ENCODE results near the gene PDS5A. TPM values are rescaled to one million over a fixed set of nuclear protein-coding genes. Genes with fewer than 3 reads are reported as not detected.

PDS5A gene
- total and polyA plus RNA-seq, 2 of the 13 experiments (the other 11 are each of a cell fraction or from before 2014, with no cell fraction given) = 31.8 to 57.0 TPM

DNA sequence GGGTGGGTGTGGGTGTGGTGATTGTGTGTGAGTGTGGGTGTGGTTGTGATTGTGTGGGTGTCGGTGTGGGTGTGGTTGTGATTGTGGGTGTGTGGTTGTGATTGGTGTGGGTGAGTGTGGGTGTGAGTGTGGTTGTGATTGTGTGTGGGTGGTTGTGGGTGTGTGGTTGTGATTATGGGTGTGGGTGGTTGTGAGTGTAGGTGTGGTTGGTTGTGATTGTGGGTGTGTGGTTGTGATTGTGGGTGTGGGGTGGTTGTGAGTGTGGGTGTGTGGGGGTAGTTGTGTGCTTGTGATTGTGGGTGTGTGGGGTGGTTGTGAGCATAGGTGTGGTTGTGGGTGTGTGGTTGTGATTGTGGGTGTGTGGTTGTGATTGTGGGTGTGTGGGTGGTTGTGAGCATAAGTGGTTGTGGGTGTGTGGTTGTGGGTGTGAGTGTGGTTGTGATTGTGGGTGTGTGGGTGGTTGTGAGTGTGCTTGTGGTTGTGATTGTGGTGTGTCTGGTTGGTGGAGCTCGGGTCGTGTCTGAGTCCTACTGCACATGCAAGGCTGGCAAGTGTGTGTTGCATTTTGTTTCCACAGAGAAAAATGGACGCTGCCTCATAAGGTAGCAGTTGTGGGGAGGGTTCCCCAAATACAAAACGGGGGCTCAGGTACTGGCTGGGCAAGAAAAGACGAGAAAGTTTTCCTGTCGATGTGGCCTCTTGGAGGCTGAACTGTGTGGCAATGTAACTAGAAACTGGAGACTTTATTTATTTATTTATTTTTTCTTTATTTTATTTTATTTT, 163.1 kb downstream of the PDS5A start:
- CTCF ChIA-PET (ENCODE audit: low intra/inter-chr PET ratio, low total read pairs) = no interaction called here
- no peak for TF ChIP-seq ZNF790 (CRISPR knock-in tag; IDR thresholded peaks at IDR 0.05; ENCODE audit: borderline replicate concordance)
- no peak for TF ChIP-seq YY1 (IDR thresholded peaks at IDR 0.05; ENCODE audit: insufficient read depth, insufficient replicate concordance, low read depth, low read length)
- TF ChIP-seq ZNF782 (CRISPR knock-in tag; IDR thresholded peaks at IDR 0.05; ENCODE audit: borderline replicate concordance) = no peak
- TF ChIP-seq HDAC6 (IDR thresholded peaks at IDR 0.05; ENCODE audit: low read depth, low read length) = 0 out of 2 replicates have a peak, but pooled peaks have one; percentile 72
- TF ChIP-seq, protein P1, sequence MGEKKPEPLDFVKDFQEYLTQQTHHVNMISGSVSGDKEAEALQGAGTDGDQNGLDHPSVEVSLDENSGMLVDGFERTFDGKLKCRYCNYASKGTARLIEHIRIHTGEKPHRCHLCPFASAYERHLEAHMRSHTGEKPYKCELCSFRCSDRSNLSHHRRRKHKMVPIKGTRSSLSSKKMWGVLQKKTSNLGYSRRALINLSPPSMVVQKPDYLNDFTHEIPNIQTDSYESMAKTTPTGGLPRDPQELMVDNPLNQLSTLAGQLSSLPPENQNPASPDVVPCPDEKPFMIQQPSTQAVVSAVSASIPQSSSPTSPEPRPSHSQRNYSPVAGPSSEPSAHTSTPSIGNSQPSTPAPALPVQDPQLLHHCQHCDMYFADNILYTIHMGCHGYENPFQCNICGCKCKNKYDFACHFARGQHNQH (CRISPR knock-in tag; IDR thresholded peaks at IDR 0.05) = no peak
- no peak for TF ChIP-seq PRMT3 (CRISPR knock-in tag; IDR thresholded peaks at IDR 0.05; ENCODE audit: borderline replicate concordance, low read depth)
- TF ChIP-seq, protein P2, sequence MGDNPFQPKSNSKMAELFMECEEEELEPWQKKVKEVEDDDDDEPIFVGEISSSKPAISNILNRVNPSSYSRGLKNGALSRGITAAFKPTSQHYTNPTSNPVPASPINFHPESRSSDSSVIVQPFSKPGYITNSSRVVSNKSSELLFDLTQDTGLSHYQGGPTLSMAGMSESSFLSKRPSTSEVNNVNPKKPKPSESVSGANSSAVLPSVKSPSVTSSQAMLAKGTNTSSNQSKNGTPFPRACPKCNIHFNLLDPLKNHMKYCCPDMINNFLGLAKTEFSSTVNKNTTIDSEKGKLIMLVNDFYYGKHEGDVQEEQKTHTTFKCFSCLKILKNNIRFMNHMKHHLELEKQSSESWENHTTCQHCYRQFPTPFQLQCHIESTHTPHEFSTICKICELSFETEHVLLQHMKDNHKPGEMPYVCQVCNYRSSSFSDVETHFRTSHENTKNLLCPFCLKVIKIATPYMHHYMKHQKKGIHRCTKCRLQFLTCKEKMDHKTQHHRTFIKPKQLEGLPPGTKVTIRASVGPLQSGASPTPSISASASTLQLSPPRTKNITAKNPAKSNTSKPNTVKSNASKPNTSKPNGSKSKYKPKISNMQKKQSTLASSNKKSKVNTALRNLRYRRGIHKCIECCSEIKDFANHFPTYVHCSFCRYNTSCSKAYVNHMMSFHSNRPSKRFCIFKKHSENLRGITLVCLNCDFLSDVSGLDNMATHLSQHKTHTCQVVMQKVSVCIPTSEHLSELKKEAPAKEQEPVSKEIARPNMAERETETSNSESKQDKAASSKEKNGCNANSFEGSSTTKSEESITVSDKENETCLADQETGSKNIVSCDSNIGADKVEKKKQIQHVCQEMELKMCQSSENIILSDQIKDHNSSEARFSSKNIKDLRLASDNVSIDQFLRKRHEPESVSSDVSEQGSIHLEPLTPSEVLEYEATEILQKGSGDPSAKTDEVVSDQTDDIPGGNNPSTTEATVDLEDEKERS (CRISPR knock-in tag; IDR thresholded peaks at IDR 0.05) = peak; percentile 27; the same call in 1 of the 2 replicates
- no peak for TF ChIP-seq SNAI1 (CRISPR knock-in tag; IDR thresholded peaks at IDR 0.05; ENCODE audit: borderline replicate concordance)
- TF ChIP-seq, protein P3, sequence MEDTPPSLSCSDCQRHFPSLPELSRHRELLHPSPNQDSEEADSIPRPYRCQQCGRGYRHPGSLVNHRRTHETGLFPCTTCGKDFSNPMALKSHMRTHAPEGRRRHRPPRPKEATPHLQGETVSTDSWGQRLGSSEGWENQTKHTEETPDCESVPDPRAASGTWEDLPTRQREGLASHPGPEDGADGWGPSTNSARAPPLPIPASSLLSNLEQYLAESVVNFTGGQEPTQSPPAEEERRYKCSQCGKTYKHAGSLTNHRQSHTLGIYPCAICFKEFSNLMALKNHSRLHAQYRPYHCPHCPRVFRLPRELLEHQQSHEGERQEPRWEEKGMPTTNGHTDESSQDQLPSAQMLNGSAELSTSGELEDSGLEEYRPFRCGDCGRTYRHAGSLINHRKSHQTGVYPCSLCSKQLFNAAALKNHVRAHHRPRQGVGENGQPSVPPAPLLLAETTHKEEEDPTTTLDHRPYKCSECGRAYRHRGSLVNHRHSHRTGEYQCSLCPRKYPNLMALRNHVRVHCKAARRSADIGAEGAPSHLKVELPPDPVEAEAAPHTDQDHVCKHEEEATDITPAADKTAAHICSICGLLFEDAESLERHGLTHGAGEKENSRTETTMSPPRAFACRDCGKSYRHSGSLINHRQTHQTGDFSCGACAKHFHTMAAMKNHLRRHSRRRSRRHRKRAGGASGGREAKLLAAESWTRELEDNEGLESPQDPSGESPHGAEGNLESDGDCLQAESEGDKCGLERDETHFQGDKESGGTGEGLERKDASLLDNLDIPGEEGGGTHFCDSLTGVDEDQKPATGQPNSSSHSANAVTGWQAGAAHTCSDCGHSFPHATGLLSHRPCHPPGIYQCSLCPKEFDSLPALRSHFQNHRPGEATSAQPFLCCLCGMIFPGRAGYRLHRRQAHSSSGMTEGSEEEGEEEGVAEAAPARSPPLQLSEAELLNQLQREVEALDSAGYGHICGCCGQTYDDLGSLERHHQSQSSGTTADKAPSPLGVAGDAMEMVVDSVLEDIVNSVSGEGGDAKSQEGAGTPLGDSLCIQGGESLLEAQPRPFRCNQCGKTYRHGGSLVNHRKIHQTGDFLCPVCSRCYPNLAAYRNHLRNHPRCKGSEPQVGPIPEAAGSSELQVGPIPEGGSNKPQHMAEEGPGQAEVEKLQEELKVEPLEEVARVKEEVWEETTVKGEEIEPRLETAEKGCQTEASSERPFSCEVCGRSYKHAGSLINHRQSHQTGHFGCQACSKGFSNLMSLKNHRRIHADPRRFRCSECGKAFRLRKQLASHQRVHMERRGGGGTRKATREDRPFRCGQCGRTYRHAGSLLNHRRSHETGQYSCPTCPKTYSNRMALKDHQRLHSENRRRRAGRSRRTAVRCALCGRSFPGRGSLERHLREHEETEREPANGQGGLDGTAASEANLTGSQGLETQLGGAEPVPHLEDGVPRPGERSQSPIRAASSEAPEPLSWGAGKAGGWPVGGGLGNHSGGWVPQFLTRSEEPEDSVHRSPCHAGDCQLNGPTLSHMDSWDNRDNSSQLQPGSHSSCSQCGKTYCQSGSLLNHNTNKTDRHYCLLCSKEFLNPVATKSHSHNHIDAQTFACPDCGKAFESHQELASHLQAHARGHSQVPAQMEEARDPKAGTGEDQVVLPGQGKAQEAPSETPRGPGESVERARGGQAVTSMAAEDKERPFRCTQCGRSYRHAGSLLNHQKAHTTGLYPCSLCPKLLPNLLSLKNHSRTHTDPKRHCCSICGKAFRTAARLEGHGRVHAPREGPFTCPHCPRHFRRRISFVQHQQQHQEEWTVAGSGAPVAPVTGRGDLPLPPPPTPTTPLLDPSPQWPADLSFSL (CRISPR knock-in tag; IDR thresholded peaks at IDR 0.05) = peak; percentile 100
- no peak for TF ChIP-seq ZNF431 (CRISPR knock-in tag; IDR thresholded peaks at IDR 0.05; ENCODE audit: borderline replicate concordance, low read depth)
- no peak for TF ChIP-seq TBL1XR1 (IDR thresholded peaks at IDR 0.05; ENCODE audit: borderline replicate concordance, low read length, partially characterized antibody)
- no peak for TF ChIP-seq KDM1A (CRISPR knock-in tag; IDR thresholded peaks at IDR 0.05)

More for the DNA sequence above, 163.1 kb downstream of the PDS5A start:
- peak; percentile 43 for DNase-seq (ENCODE audit: low spot score)
- 19% methylated on average over 7 of the region's 7 CpGs for WGBS (ENCODE audit: low lambda C conversion rate)
- POLR2A ChIA-PET = no interaction called here
- Histone ChIP-seq H4K20me1 (ENCODE audit: insufficient read depth, low read length) (no peaks in the 10 kb centered on the region), H3K27me3 (ENCODE audit: control insufficient read depth in 1 of 2, insufficient read depth in 2 of 2, low read length in 2 of 2) (no peaks in the 10 kb centered on the region), H2AFZ (ENCODE audit: low read length) (peak overlapping the region; percentile 51), H3K4me2 (ENCODE audit: low read depth, low read length) (peak overlapping the region; percentile 84), H3K4me1 (ENCODE audit: insufficient read depth, low read length) (peaks cover 35% of the 10 kb centered on the region), H3K36me3 (replicated peaks in 1 of 2; ENCODE audit: control insufficient read depth in 1 of 2, insufficient read depth in 2 of 2, low read length in 2 of 2) (no peaks in the 10 kb centered on the region), H3K27ac (ENCODE audit: extremely low read length, insufficient read depth, low read length) (peak overlapping the region; percentile 69), H3K79me2 (ENCODE audit: insufficient read depth, low read length) (no peaks in the 10 kb centered on the region), H3K9me3 (ENCODE audit: low read length) (no peaks in the 10 kb centered on the region), H3K4me3 (replicated peaks in 1 of 3; ENCODE audit: insufficient read depth in 1 of 3, low read depth in 2 of 3, low read length in 3 of 3) (peak overlapping the region; percentile 30 to 67 (median 44)), H3K9ac (ENCODE audit: insufficient read depth, low read depth, low read length) (peak overlapping the region; percentile 60)
- ATAC-seq = no peak
- FAIRE-seq = no peak
- in situ Hi-C loops (cut with HindIII; ENCODE audit: extremely low pct_ligation_motif_present, low pct_unique_long_range_greater_than_20kb) (no loop called here), intact Hi-C loops (cut with micrococcal nuclease; ENCODE audit: unreplicated experiment) (loop anchor here (10.0 kb wide), 2 partner anchors 160 to 350 kb away; partner anchors contain the start of gene PDS5A)
- BruUV-seq (replicated peaks) = no TSS peak

All from HepG2 (cell line).